Transverse colon (tissue), 4 donors: ENCODE results near the gene MED20. TPM values are rescaled to one million over a fixed set of nuclear protein-coding genes. Genes with fewer than 3 reads are reported as not detected.

Experiments
- DNase-seq: peaks from one replicate; pipeline ENCODE4 v3.0.0-alpha.2; 2019
- H3K27ac ChIP-seq, 4 donors: fragments of 200-600 bp; sonication (generic); 2 replicates each; pipeline ENCODE4 v1.5.1; 2016 to 2018; ENCODE audit warnings: inconsistent platforms in 4 of 4
- H3K27me3 ChIP-seq: fragments of 200-600 bp; sonication (generic); 2 replicates; pipeline ENCODE4 v1.5.1; 2017; ENCODE audit warnings: inconsistent platforms
- H3K36me3 ChIP-seq, 4 donors: fragments of 200-600 bp; sonication (generic); 2 replicates each; pipeline ENCODE4 v1.5.1; 2017 to 2019; ENCODE audit warnings: inconsistent platforms in 4 of 4
- H3K4me1 ChIP-seq, 4 donors: fragments of 200-600 bp; sonication (generic); 2 replicates each; pipeline ENCODE4 v1.5.1; 2017 to 2020; ENCODE audit warnings: inconsistent platforms in 4 of 4
- H3K4me3 ChIP-seq, 4 donors: fragments of 200-600 bp; sonication (generic); 1 replicate in 1 of 4; 2 replicates in 3 of 4; pipeline versions ENCODE4 v1.5.1 to v1.6.1; 2017 to 2019; ENCODE audit warnings: inconsistent platforms in 4 of 4
- H3K9me3 ChIP-seq, 2 donors: fragments of 200-600 bp; sonication (generic); 2 replicates each; pipeline ENCODE4 v1.5.1; 2017 to 2019; ENCODE audit warnings: inconsistent platforms in 2 of 2
- EP300 ChIP-seq: sonication (generic); formaldehyde crosslinking; IDR thresholded peaks from one replicate; pipeline ENCODE4 v1.6.1; 2017; ENCODE audit warnings: antibody characterized with exemption, low read depth
- POLR2A ChIP-seq: fragments of 450-650 bp; IDR thresholded peaks from one replicate; pipeline ENCODE4 v1.6.1; 2016; ENCODE audit warnings: antibody characterized with exemption, mild to moderate bottlenecking, moderate library complexity
- POLR2AphosphoS5 ChIP-seq, 3 donors: sonication (generic); formaldehyde crosslinking; IDR thresholded peaks; one replicate each; pipeline ENCODE4 v1.6.1; 2016; ENCODE audit warnings: antibody characterized with exemption in 3 of 3
- WGBS, 2 donors: methylation state at CpG; one replicate each; pipeline ENCODE4 v1.1.5; 2018; ENCODE audit warnings: low coverage in 1 of 2; 5-methylcytosine and 5-hydroxymethylcytosine counted together
- in situ Hi-C, 4 donors: fragments of 200-750 bp; cut with MboI; loops; one replicate each; pipeline versions ENCODE4 v1.15.0 to v1.15.1; 2017; ENCODE audit warnings: low sequenced_read_pairs in 3 of 4, low pct_ligation_motif_present in 1 of 4, low pct_unique_long_range_greater_than_20kb in 1 of 4
- intact Hi-C: fragments of 100-400 bp; cut with DNase I; formaldehyde crosslinking; loops from one replicate; pipeline ENCODE4 v1.15.1; 2023; ENCODE audit warnings: low total_unique reads
- total RNA-seq, 4 donors: library from RNA; depleted of rRNA; stranded (reverse); fragments of >200 nt; gene quantifications; one replicate each; pipeline ENCODE4 v1.1.0, GENCODE V29; 2016
- TF ChIP-seq, protein P1 (sequence below), 5 experiments: fragments of 200-600 bp in 3 of 5; fragments of 450-650 bp in 2 of 5; sonication (generic) in 3 of 5; IDR thresholded peaks; 1 replicate in 2 of 5; 2 replicates in 3 of 5; pipeline ENCODE4 v1.5.1; 2016 to 2017; ENCODE audit warnings: antibody characterized with exemption in 5 of 5, inconsistent platforms in 3 of 5, mild to moderate bottlenecking in 2 of 5, moderate library complexity in 1 of 5

Gene MED20
- total RNA-seq, 4 donors from 2014 or later, result 15.4 to 25.7 (median 18.5) TPM

DNA sequence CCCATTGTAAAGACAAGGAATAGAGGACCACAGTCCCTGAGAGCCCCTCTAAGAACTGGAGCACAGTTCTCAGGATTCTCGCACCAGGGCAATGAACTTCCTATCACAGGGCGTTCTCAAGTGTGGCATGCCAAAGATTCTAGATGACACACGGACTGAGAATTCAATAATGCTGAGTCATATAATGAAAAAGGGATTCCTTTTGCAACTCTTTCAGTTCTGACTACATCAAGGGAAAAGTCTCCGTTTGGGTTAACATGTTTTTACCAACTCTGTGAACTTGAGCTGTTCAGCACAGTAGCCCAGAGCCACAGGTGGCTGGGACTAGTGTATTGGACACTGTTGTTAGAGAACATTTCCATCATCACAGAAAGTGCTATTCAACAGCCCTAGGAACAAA lies 3.4 kb downstream of the MED20 start:
- TF ChIP-seq, protein P1, sequence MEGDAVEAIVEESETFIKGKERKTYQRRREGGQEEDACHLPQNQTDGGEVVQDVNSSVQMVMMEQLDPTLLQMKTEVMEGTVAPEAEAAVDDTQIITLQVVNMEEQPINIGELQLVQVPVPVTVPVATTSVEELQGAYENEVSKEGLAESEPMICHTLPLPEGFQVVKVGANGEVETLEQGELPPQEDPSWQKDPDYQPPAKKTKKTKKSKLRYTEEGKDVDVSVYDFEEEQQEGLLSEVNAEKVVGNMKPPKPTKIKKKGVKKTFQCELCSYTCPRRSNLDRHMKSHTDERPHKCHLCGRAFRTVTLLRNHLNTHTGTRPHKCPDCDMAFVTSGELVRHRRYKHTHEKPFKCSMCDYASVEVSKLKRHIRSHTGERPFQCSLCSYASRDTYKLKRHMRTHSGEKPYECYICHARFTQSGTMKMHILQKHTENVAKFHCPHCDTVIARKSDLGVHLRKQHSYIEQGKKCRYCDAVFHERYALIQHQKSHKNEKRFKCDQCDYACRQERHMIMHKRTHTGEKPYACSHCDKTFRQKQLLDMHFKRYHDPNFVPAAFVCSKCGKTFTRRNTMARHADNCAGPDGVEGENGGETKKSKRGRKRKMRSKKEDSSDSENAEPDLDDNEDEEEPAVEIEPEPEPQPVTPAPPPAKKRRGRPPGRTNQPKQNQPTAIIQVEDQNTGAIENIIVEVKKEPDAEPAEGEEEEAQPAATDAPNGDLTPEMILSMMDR (IDR thresholded peaks at IDR 0.05), result no peak
- TF ChIP-seq POLR2AphosphoS5 (IDR thresholded peaks at IDR 0.05), result no peak
- no peak for TF ChIP-seq EP300
- TF ChIP-seq POLR2A, result no peak
- peaks cover 0 to 18% (median 4%) of the 10 kb centered on the region in 4 donors for H3K36me3 ChIP-seq
- H3K4me1 ChIP-seq, result peaks cover 13 to 25% (median 20%) of the 10 kb centered on the region in 4 donors
- intact Hi-C loops, result no loop called here
- H3K4me3 ChIP-seq, result no peak overlapping the region
- in situ Hi-C loops, result loop anchor here in 1 of 4 donors (25.0 kb wide), 2 partner anchors 130 to 295 kb away; partner anchors contain the start of genes FRS3, MRPS10, PRICKLE4 and TOMM6
- 59 to 65% methylated on average over 4 of the region's 4 CpGs for WGBS, 2 donors
- no peaks in the 10 kb centered on the region for H3K27me3 ChIP-seq
- H3K9me3 ChIP-seq, result no peaks in the 10 kb centered on the region
- no peak for DNase-seq
- no peak overlapping the region for H3K27ac ChIP-seq

DNA sequence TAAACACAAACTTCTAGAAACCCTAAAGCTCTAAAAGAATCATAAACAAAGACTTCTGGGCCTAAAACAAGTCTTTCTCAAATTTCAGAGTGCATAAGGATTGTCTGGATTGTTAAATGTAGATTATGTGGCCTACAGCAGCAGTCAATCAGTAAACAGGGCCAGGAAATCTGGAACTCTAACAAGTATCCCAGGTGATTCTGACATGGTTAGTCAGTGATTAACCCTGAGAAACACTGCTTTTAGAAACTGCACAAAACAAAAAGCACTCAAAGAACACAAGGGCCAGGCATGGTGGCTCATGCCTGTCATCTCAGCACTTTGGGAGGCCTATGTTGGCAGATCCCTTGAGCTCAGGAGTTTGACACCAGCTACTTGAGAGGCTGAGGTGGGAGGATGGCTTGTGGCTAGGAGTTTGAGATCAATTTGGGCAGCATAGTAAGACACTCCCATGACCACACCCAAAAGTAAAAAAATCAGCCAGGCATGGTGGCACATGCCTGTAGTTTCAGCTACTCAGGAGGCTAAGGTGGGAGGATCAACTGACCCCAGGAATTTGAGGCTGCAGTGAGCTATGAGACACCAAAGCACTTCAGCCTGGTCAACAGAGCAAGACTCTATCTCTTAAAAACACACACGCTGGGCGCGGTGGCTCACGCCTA lies 5.9 kb downstream of the MED20 start:
- intact Hi-C loops (no loop called here), in situ Hi-C loops (loop anchor here in 1 of 4 donors (25.0 kb wide), 2 partner anchors 128 to 297 kb away; partner anchors contain the start of genes FRS3, MRPS10, PRICKLE4 and TOMM6)
- Histone ChIP-seq H3K36me3 (peaks cover 0 to 18% (median 4%) of the 10 kb centered on the region in 4 donors), H3K9me3 (no peaks in the 10 kb centered on the region), H3K4me3 (no peak overlapping the region), H3K27ac (no peak overlapping the region), H3K27me3 (no peaks in the 10 kb centered on the region), H3K4me1 (peaks cover 4 to 14% (median 9%) of the 10 kb centered on the region in 4 donors)
- TF ChIP-seq EP300 (no peak), POLR2AphosphoS5 (IDR thresholded peaks at IDR 0.05) (no peak), POLR2A (no peak)
- TF ChIP-seq, protein P1 (IDR thresholded peaks at IDR 0.05), result no peak
- 97% methylated on average over 4 of the region's 4 CpGs; no CpG with 5 or more reads in 1 of the 2 donors for WGBS, 2 donors
- no peak for DNase-seq

GRCh38 chr6:41914343-41914742 lies 6.6 kb downstream of the MED20 start:
- no peaks in the 10 kb centered on the region for H3K9me3 ChIP-seq
- WGBS, 2 donors, result 80 to 88% methylated on average over 2 of the region's 2 CpGs
- H3K4me1 ChIP-seq, result peaks cover 0 to 7% (median 3%) of the 10 kb centered on the region in 4 donors
- TF ChIP-seq, protein P1 (IDR thresholded peaks at IDR 0.05), result no peak
- TF ChIP-seq EP300 (no peak), POLR2AphosphoS5 (IDR thresholded peaks at IDR 0.05) (no peak), POLR2A (no peak)
- in situ Hi-C loops (loop anchor here in 1 of 4 donors (25.0 kb wide), 2 partner anchors 127 to 298 kb away; partner anchors contain the start of genes FRS3, MRPS10, PRICKLE4 and TOMM6), intact Hi-C loops (no loop called here)
- no peak overlapping the region for H3K27ac ChIP-seq
- H3K36me3 ChIP-seq, result peaks cover 0 to 18% (median 4%) of the 10 kb centered on the region in 4 donors
- DNase-seq, result no peak
- H3K27me3 ChIP-seq, result no peaks in the 10 kb centered on the region
- no peak overlapping the region for H3K4me3 ChIP-seq

DNA sequence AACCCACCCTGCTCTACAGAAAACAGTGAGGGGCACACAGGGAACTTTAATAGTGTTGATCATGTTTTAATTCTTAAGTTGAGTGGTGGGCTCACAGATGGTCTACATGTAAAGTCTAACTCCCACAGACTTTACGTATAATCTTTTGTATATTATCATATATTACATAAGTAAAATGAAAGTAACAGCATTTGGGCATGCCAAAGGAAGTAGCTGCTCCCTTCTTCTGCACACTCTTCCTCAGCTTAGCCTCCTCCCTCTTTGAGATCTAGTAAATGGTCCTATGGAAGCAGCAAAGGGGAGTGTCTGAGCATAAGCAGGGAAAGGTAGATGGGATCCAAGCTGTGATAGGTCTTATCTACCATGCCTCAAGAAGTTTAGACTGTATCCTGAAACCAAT lies 11.2 kb downstream of the MED20 start:
- H3K4me1 ChIP-seq, result no peaks in the 10 kb centered on the region
- H3K27ac ChIP-seq, result no peak overlapping the region
- H3K4me3 ChIP-seq, result no peak overlapping the region
- TF ChIP-seq POLR2A, result no peak
- TF ChIP-seq, protein P1 (IDR thresholded peaks at IDR 0.05), result no peak
- TF ChIP-seq EP300, result no peak
- TF ChIP-seq POLR2AphosphoS5 (IDR thresholded peaks at IDR 0.05), result no peak
- no peak for DNase-seq
- 97 to 100% methylated on average over 1 of the region's 1 CpG for WGBS, 2 donors
- H3K9me3 ChIP-seq, result no peaks in the 10 kb centered on the region
- intact Hi-C loops, result no loop called here
- in situ Hi-C loops, result loop anchor here in 1 of 4 donors (25.0 kb wide), 2 partner anchors 122 to 303 kb away; partner anchors contain the start of genes FRS3, MRPS10, PRICKLE4 and TOMM6
- peaks cover 0 to 45% (median 12%) of the 10 kb centered on the region in 4 donors for H3K36me3 ChIP-seq
- H3K27me3 ChIP-seq, result no peaks in the 10 kb centered on the region
